Hair follicular keratinocyte (primary cell): ENCODE results near the gene HMGN3. TPM values are rescaled to one million over a fixed set of nuclear protein-coding genes. Genes with fewer than 3 reads are reported as not detected.

Experiments used
- total RNA-seq: library from RNA; depleted of rRNA; stranded (reverse); fragments of >200 nt; gene quantifications from 2 replicates; pipeline ENCODE4 v1.2.3, GENCODE V29; 2015

The HMGN3 gene
- total RNA-seq = 38.8 and 63.9 TPM in 2 replicates

GRCh38 chr6:79234150-79235022 lies at the start of gene HMGN3:
Gene HMGN3 (minus strand): TSS chr6:79234682.

Other genes with a start within 250 kb of the HMGN3 start
- gene PHIP, start 156.4 kb downstream of the HMGN3 start, total RNA-seq = 7.7 and 7.8 TPM in 2 replicates